Smooth muscle cell (in vitro differentiated cells): ENCODE data around the gene PASK. TPM values are rescaled to one million over a fixed set of nuclear protein-coding genes. Genes with fewer than 3 reads are reported as not detected.

Source experiments
- polyA plus RNA-seq: library from polyadenylated mRNA; unstranded; fragments of >200 nt; fragmentation: Nextera tagmentation; extraction: Ambion mirVana; gene quantifications from 2 replicates; pipeline ENCODE4 v1.2.1, GENCODE V29; 2016
- small RNA-seq: library from RNA; depleted of rRNA; stranded (forward); fragments of <200 nt; gene quantifications from one replicate; pipeline ENCODE3, GENCODE V24; 2014
- total RNA-seq: library from RNA; depleted of rRNA; stranded (reverse); fragments of >200 nt; gene quantifications from 2 replicates; pipeline ENCODE4 v1.2.3, GENCODE V29; 2014

The PASK gene
- total and polyA plus RNA-seq, 2 experiments from 2014 or later = 2.6 TPM

Small RNA genes lying within 50 kb of the gene (small RNA-seq; reads per million reads assigned to genes)
- gene AC005237.2 = not detected

Other genes starting within 250 kb of the PASK start
- not detected in 2 replicates for gene CROCC2, start 243.1 kb downstream of the PASK start, total RNA-seq
- gene CROCC2, start 243.1 kb downstream of the PASK start, polyA plus RNA-seq = not detected in 2 replicates
- 0.36 and 0.81 TPM in 2 replicates for gene SNED1, start 150.9 kb downstream of the PASK start, total RNA-seq
- 1.1 and 3.0 TPM in 2 replicates for gene SNED1, start 150.9 kb downstream of the PASK start, polyA plus RNA-seq
- 27.3 and 38.6 TPM in 2 replicates for gene MTERF4, start 47.2 kb downstream of the PASK start, total RNA-seq
- 13.7 and 18.6 TPM in 2 replicates for gene MTERF4, start 47.2 kb downstream of the PASK start, polyA plus RNA-seq
- 44.3 and 54.3 TPM in 2 replicates for gene PPP1R7, start 995 bp upstream of the PASK start, total RNA-seq
- 74.9 and 86.8 TPM in 2 replicates for gene PPP1R7, start 995 bp upstream of the PASK start, polyA plus RNA-seq
- gene ANO7, start 39.2 kb upstream of the PASK start, total RNA-seq = 0.36 and 1.3 TPM in 2 replicates
- gene ANO7, start 39.2 kb upstream of the PASK start, polyA plus RNA-seq = 1.4 and 4.9 TPM in 2 replicates
- gene HDLBP, start 166.2 kb upstream of the PASK start, total RNA-seq = 504 and 559 TPM in 2 replicates
- 545 and 601 TPM in 2 replicates for gene HDLBP, start 166.2 kb upstream of the PASK start, polyA plus RNA-seq
- 443 and 523 TPM in 2 replicates for gene SEPTIN2, start 166.5 kb upstream of the PASK start, total RNA-seq
- 314 and 344 TPM in 2 replicates for gene SEPTIN2, start 166.5 kb upstream of the PASK start, polyA plus RNA-seq
- gene FARP2, start 206.8 kb upstream of the PASK start, total RNA-seq = 27.4 and 27.6 TPM in 2 replicates
- 15.9 and 18.4 TPM in 2 replicates for gene FARP2, start 206.8 kb upstream of the PASK start, polyA plus RNA-seq